SK-N-SH (cell line): ENCODE results near the gene KCNQ4. TPM values are rescaled to one million over a fixed set of nuclear protein-coding genes. Genes with fewer than 3 reads are reported as not detected.

Experiments used
- CTCF ChIA-PET: fragments of 300-600, 350-600 bp; formaldehyde crosslinking; extraction: SDS; loops from one replicate; lab custom pipeline; 2021; lab: Yijun Ruan, JAX
- POLR2A ChIA-PET: fragments of 350-600 bp; sonication (Branson Sonifier 250); formaldehyde crosslinking; extraction: SDS; loops from one replicate; lab custom pipeline; 2020; ENCODE audit warnings: antibody characterized with exemption, inconsistent platforms; lab: Yijun Ruan, JAX
- DNase-seq: peaks from one replicate; pipeline ENCODE4 v3.0.0; 2012
- H2AFZ ChIP-seq: fragments of 200-600 bp; sonication (generic); 2 replicates; pipeline ENCODE4 v1.8.1; 2016; ENCODE audit warnings: antibody characterized with exemption, mild to moderate bottlenecking, low read depth
- H3F3A ChIP-seq: fragments of 200-600 bp; sonication (generic); replicated peaks from 2 replicates; pipeline ENCODE3; 2016; ENCODE audit warnings: antibody characterized with exemption, mild to moderate bottlenecking; ENCODE audit not compliant: insufficient read depth
- H3K27ac ChIP-seq, 2 experiments: fragments of 200-500 bp in 1 of 2; fragments of 200-600 bp in 1 of 2; sonication (Bioruptor generic) in 1 of 2; sonication (generic), shearing (Covaris generic) in 1 of 2; 2 replicates each; pipeline versions ENCODE4 v1.5.1 to v1.6.1; 2014 to 2016; ENCODE audit warnings: low read depth in 2 of 2, inconsistent platforms in 1 of 2, low read length in 1 of 2, mild to moderate bottlenecking in 1 of 2, mixed read lengths in 1 of 2
- H3K27me3 ChIP-seq: fragments of 200-600 bp; sonication (generic), shearing (Covaris generic); 2 replicates; pipeline ENCODE4 v1.6.1; 2016; ENCODE audit warnings: mixed run types; ENCODE audit not compliant: insufficient read depth
- H3K36me3 ChIP-seq, 2 experiments: fragments of 200-500 bp in 1 of 2; fragments of 200-600 bp in 1 of 2; sonication (Bioruptor generic) in 1 of 2; sonication (generic) in 1 of 2; replicated peaks in 1 of 2; 2 replicates each; pipeline versions ENCODE3 to v1.5.1; 2014 to 2016; ENCODE audit warnings: low read length in 1 of 2, mild to moderate bottlenecking in 1 of 2; ENCODE audit not compliant: insufficient read depth in 2 of 2, control insufficient read depth in 1 of 2
- H3K4me1 ChIP-seq, 2 experiments: fragments of 200-500 bp in 1 of 2; fragments of 200-600 bp in 1 of 2; sonication (Bioruptor generic) in 1 of 2; sonication (generic), shearing (Covaris generic) in 1 of 2; 2 replicates each; pipeline versions ENCODE4 v1.5.1 to v1.6.1; 2014 to 2016; ENCODE audit warnings: low read depth in 1 of 2, low read length in 1 of 2, mixed run types in 1 of 2; ENCODE audit not compliant: insufficient read depth in 2 of 2, control insufficient read depth in 1 of 2
- H3K4me2 ChIP-seq: fragments of 200-600 bp; sonication (generic), shearing (Covaris generic); 2 replicates; pipeline ENCODE4 v1.6.1; 2017; ENCODE audit warnings: mixed run types
- H3K4me3 ChIP-seq, 2 experiments: fragments of 200-500 bp in 1 of 2; fragments of 200-600 bp in 1 of 2; sonication (Bioruptor generic) in 1 of 2; sonication (generic), shearing (Covaris generic) in 1 of 2; 2 replicates each; pipeline versions ENCODE4 v1.5.1 to v1.8.1; 2014 to 2016; ENCODE audit warnings: low read depth in 2 of 2, inconsistent platforms in 1 of 2, low read length in 1 of 2, mild to moderate bottlenecking in 1 of 2, mixed read lengths in 1 of 2, moderate library complexity in 1 of 2
- H3K79me2 ChIP-seq: fragments of 200-600 bp; sonication (generic); 2 replicates; pipeline ENCODE4 v1.8.1; 2017; ENCODE audit warnings: mild to moderate bottlenecking; ENCODE audit not compliant: insufficient read depth
- H3K9ac ChIP-seq: fragments of 200-600 bp; sonication (generic); 2 replicates; pipeline ENCODE4 v1.6.1; 2017; ENCODE audit warnings: mixed run types
- H3K9me2 ChIP-seq: fragments of 200-600 bp; sonication (generic); 2 replicates; pipeline ENCODE4 v1.6.1; 2017; ENCODE audit warnings: mixed run types
- H3K9me3 ChIP-seq: fragments of 200-600 bp; sonication (generic); 2 replicates; pipeline ENCODE4 v1.6.1; 2017; ENCODE audit warnings: mixed run types, mild to moderate bottlenecking, moderate library complexity
- H4K20me1 ChIP-seq: fragments of 200-600 bp; sonication (generic); 2 replicates; pipeline ENCODE4 v1.6.1; 2017; ENCODE audit warnings: mild to moderate bottlenecking, mixed run types; ENCODE audit not compliant: insufficient read depth
- ELF1 ChIP-seq: IDR thresholded peaks from 2 replicates; pipeline ENCODE4 v1.4.0; 2012
- FOXM1 ChIP-seq: IDR thresholded peaks from 2 replicates; pipeline ENCODE4 v1.4.0; 2012; ENCODE audit warnings: low read depth, mild to moderate bottlenecking
- JUND ChIP-seq: IDR thresholded peaks from 2 replicates; pipeline ENCODE4 v1.4.0; 2012
- TAF1 ChIP-seq: IDR thresholded peaks from 2 replicates; pipeline ENCODE4 v1.6.1; 2012; ENCODE audit warnings: low read depth, mild to moderate bottlenecking, low read length, moderate library complexity, borderline replicate concordance
- TCF12 ChIP-seq: IDR thresholded peaks from 2 replicates; pipeline ENCODE4 v1.4.0; 2012
- WGBS: methylation state at CpG from one replicate; pipeline ENCODE4 v1.1.6; 2017; ENCODE audit warnings: low lambda C conversion rate; 5-methylcytosine and 5-hydroxymethylcytosine counted together
- polyA plus RNA-seq, 3 experiments: library from polyadenylated mRNA; depleted of rRNA; stranded (reverse); fragments of >200 nt; gene quantifications; 2 replicates each; pipeline ENCODE4 v1.2.3, GENCODE V29; 2012

The KCNQ4 gene
- polyA plus RNA-seq, 1 of the 3 experiments (the other 2 are of a cell fraction): 0.15 TPM

GRCh38 chr1:40837601-40838000, 54.0 kb downstream of the KCNQ4 start:
- TF ChIP-seq JUND: no peak
- TF ChIP-seq TCF12: no peak
- H3K9me2 ChIP-seq: no peaks in the 10 kb centered on the region
- no peak overlapping the region for H2AFZ ChIP-seq
- CTCF ChIA-PET: interaction anchor here (0.7 to 4.8 kb wide), 2 partner anchors 12 to 63 kb away, joined by 3 to 20 read pairs; no protein-coding TSS in a partner anchor
- H3K4me2 ChIP-seq: no peak overlapping the region
- no peak overlapping the region for H3K9ac ChIP-seq
- no peak overlapping the region for H3K4me3 ChIP-seq
- no peaks in the 10 kb centered on the region for H3K36me3 ChIP-seq
- POLR2A ChIA-PET: interaction anchor here (0.6 kb wide), 1 partner anchor 546 kb away, joined by 4 read pairs; no protein-coding TSS in a partner anchor
- no peaks in the 10 kb centered on the region for H3F3A ChIP-seq
- 91% methylated on average over 16 of the region's 24 CpGs for WGBS
- no peak overlapping the region for H3K27ac ChIP-seq
- H3K4me1 ChIP-seq: no peaks in the 10 kb centered on the region
- no peaks in the 10 kb centered on the region for H3K27me3 ChIP-seq
- H3K9me3 ChIP-seq: no peaks in the 10 kb centered on the region
- H4K20me1 ChIP-seq: no peaks in the 10 kb centered on the region
- DNase-seq: no peak
- no peaks in the 10 kb centered on the region for H3K79me2 ChIP-seq

GRCh38 chr1:40838045-40838979, 54.7 kb downstream of the KCNQ4 start:
- POLR2A ChIA-PET: interaction anchor here (0.6 kb wide), 1 partner anchor 546 kb away, joined by 4 read pairs; no protein-coding TSS in a partner anchor
- no peaks in the 10 kb centered on the region for H3K4me1 ChIP-seq
- H3F3A ChIP-seq: no peaks in the 10 kb centered on the region
- H2AFZ ChIP-seq: no peak overlapping the region
- no peak overlapping the region for H3K27ac ChIP-seq
- no peak for DNase-seq
- H3K79me2 ChIP-seq: no peaks in the 10 kb centered on the region
- TF ChIP-seq TAF1: no peak
- no peak for TF ChIP-seq ELF1
- TF ChIP-seq, all 33 proteins: peak for 0
- no peaks in the 10 kb centered on the region for H3K36me3 ChIP-seq
- no peak overlapping the region for H3K4me3 ChIP-seq
- H3K9ac ChIP-seq: no peak overlapping the region
- no peak overlapping the region for H3K4me2 ChIP-seq
- CTCF ChIA-PET: interaction anchor here (0.7 to 4.8 kb wide), 2 partner anchors 11 to 64 kb away, joined by 3 to 20 read pairs; no protein-coding TSS in a partner anchor
- H4K20me1 ChIP-seq: no peaks in the 10 kb centered on the region
- no peaks in the 10 kb centered on the region for H3K27me3 ChIP-seq
- WGBS: 93% methylated on average over 42 of the region's 60 CpGs
- no peaks in the 10 kb centered on the region for H3K9me3 ChIP-seq
- no peaks in the 10 kb centered on the region for H3K9me2 ChIP-seq

DNA sequence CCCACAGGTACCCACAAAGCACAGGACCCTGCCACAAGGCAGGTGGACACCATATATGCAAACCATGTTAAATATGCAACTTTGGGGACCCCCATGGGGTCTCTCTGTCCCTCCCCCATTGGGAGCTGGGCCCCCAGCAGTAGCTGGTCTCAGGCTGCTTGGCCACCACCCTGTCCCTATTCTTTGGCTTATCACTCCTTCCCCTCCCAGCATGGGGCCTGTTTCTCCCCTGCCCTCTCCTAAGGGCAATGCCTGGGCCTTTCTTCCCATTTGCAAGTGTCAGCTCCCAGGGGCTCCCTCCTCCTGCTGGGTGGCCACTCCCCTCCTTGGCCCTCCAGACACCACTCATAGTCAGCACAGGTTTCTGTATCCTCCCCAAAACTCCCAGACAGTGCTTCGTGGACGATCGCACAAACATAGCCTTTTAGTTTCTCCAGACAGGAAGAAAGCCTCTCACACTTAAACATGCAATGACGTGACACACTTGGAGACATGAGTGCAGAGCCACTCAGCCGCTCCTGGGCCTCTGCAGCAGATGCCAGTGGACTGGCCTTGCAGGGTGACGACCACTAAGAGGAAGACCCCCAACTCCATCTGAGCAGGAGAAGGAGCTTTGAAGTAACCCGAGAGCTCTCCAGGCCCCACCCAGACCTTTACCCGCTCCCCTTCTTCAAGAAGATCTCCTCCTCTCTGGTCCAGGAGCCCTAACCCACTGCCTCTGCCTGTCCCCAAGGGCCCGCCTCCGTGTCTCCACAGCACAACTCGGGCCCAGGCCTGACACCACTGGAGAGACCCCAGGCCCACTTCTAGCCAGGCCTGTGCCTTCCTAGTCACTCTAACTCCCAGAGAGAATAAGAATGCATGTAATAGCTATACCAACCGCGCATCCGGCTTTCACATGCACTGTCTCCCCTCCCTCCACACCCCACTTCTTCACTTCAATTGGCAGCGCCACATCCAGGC, 55.7 kb downstream of the KCNQ4 start:
- Histone ChIP-seq H3K27ac (no peak overlapping the region), H3K9ac (no peak overlapping the region), H3K4me1 (no peaks in the 10 kb centered on the region; a peak in 1 of 4 replicates), H4K20me1 (no peaks in the 10 kb centered on the region), H3K4me3 (no peak overlapping the region), H3K36me3 (no peaks in the 10 kb centered on the region), H3K27me3 (no peaks in the 10 kb centered on the region), H3K9me2 (no peaks in the 10 kb centered on the region), H3K4me2 (no peak overlapping the region), H3K79me2 (no peaks in the 10 kb centered on the region), H2AFZ (no peak overlapping the region), H3F3A (no peaks in the 10 kb centered on the region), H3K9me3 (no peaks in the 10 kb centered on the region)
- no peak for TF ChIP-seq FOXM1
- CTCF ChIA-PET: interaction anchor here (4.8 kb wide), 1 partner anchor 10 kb away, joined by 20 read pairs; no protein-coding TSS in a partner anchor
- POLR2A ChIA-PET: no interaction called here
- whole genome bisulfite sequencing: 91% methylated on average over 11 of the region's 15 CpGs
- DNase-seq: no peak
